NCI-H2196 (cell line): Measurements from ENCODE around the gene MARK1.

Experiments
- DNase-seq: peaks from one replicate; lab custom pipeline; 2025; ENCODE audit not compliant: unreplicated experiment; lab: John Stamatoyannopoulos, UW

The MARK1 gene

DNA sequence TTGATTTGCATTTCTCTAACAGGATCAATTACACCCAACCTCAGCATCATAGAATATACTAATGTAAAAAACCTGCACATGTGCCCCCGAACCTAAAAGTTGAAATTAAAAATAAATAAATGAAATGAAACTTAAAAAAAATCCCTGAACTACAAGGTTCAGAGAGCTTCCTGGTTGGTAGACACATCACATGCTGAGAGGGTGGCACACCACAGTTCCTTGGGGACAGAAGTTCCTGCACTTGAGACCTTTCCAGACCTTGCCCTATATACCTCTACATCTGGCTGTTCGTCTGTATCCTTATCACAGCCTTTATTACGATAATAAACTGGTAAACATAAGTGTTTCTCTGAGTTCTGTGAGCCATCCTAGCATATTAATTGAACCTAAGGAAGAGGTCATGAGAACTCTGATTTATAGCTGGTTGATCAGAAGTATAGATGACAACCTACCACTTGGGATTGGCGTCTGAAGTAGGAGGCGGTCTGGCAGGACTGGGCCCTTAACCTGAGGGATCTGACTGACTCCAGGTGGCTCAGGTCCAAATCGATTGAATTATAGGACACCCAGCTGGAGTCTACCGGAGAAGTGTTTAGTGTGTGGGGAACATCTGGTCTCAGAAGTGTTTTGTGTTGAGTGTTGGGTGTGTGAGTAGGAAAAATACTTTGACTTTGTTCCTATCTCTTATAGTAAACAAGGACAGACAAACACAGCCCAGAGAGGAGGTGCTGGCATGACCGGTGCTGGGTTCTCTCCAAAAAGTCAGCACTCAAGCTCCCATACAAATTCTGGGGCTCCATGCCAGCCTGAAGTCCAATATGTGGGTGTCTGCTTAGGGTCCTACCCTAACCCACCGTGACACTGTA is 181.2 kb downstream of the MARK1 start:
- no peak for DNase-seq

DNA sequence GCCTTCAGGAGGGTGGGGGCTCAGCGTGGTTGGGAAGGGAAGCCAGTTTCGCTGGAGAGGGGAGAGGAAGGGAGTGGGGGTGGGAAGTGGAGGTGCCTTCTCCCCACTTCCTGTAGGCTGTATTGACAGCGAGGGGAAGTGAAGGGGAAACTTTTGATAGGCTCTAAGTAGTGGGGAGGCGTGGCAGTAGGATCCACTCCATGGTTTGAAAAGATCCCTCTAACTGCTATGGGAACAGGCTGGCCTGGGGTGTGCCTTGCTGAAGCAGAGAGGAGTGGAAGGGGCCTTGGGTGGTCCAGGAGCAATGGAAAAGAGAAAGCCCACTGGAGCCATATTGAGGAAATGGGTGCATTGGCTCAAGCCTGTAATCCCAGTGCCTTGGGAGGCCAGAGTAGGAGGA is 182.4 kb downstream of the MARK1 start:
- no peak for DNase-seq

DNA sequence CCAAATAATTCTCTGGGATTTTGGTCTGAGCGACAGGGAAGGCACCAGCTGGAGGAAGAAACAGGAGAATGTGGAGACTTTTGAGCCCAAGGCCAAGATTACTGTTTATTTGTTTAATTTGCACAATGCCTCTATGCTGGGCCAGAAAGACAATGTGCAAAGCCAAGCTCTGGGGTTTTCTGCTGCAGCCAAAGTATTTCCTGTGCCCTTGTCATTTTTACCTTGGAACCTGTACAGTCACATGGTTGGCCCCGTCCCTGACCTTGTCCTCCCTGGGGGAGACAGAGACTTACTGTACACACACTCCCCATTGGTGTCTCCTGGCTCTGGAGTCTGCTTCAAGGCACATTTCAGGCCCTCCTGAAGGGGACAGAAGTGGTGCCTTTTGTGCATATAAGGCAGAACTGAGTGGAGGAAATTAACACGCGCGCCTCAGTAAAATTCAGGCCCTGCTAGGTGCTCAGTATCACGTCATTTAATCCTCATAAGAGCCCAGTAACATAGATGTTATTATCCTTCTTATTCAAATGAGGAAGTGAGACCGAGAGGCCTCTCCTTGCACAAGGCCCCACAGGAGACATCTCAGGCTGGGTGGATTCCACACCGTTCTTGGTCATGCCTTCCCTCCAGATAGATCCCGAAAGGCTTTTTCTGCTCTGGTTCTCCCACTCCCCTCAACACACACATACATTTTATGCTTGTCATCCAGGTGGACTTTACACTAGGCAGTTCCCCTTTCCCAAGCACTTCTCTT is 183.3 kb downstream of the MARK1 start:
- no peak for DNase-seq
